ENCODE measurements around the gene MAEA.

DNA sequence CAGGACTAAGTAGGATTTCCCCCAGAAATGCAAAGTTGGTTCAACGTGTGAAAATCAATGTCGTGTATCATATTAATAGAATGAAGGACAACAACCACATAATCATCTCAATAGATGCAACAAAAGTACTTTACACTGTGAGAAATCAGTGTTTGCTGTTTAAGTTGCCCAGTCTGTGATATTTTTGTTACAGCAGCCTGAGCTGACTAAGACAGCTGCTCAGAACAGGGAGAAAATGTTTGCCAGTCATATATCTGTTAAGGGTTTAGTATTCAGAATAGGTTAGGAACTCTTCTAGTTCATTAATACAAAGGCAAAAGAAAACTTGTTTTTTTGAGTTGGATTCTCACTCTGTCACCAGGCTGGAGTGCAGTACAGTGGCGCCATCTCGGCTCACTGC lies 12.5 kb downstream of the MAEA start:
- TF ChIP-seq TARDBP (IDR thresholded peaks at IDR 0.05), result no peak
- no peak for TF ChIP-seq FOXJ3 (CRISPR knock-in tag; IDR thresholded peaks at IDR 0.05)
- TF ChIP-seq POLR2A (conservative IDR thresholded peaks at IDR 0.05), result no peak
- TF ChIP-seq ZZZ3 (IDR thresholded peaks at IDR 0.05), result no peak
- TF ChIP-seq TEAD4 (IDR thresholded peaks at IDR 0.05; ENCODE audit: low read length), result no peak
- TF ChIP-seq TEAD4 (CRISPR knock-in tag; IDR thresholded peaks at IDR 0.05; ENCODE audit: borderline replicate concordance), result no peak
- TF ChIP-seq ZNF274 (IDR thresholded peaks at IDR 0.05; ENCODE audit: borderline replicate concordance, low read depth, low read length), result no peak
- TF ChIP-seq, protein P1, sequence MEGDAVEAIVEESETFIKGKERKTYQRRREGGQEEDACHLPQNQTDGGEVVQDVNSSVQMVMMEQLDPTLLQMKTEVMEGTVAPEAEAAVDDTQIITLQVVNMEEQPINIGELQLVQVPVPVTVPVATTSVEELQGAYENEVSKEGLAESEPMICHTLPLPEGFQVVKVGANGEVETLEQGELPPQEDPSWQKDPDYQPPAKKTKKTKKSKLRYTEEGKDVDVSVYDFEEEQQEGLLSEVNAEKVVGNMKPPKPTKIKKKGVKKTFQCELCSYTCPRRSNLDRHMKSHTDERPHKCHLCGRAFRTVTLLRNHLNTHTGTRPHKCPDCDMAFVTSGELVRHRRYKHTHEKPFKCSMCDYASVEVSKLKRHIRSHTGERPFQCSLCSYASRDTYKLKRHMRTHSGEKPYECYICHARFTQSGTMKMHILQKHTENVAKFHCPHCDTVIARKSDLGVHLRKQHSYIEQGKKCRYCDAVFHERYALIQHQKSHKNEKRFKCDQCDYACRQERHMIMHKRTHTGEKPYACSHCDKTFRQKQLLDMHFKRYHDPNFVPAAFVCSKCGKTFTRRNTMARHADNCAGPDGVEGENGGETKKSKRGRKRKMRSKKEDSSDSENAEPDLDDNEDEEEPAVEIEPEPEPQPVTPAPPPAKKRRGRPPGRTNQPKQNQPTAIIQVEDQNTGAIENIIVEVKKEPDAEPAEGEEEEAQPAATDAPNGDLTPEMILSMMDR (IDR thresholded peaks at IDR 0.05 in 2 of 3, conservative IDR thresholded peaks at IDR 0.05 in 1 of 3; ENCODE audit: insufficient read depth in 2 of 3, low read depth in 1 of 3, low read length in 3 of 3), result no peak
- TF ChIP-seq SUPT5H (IDR thresholded peaks at IDR 0.05), result no peak
